ENCODE measurements around the gene NUDT21. TPM values are rescaled to one million over a fixed set of nuclear protein-coding genes. Genes with fewer than 3 reads are reported as not detected.

The NUDT21 gene
- total RNA-seq, 1 experiment from 2014 or later: 305 TPM

GRCh38 chr16:56388209-56388608 lies 62.9 kb downstream of the NUDT21 start:
- Mint-ChIP-seq H3K27me3 (ENCODE audit: insufficient read depth, unreplicated experiment) (no peaks in the 10 kb centered on the region), H3K4me3 (ENCODE audit: unreplicated experiment) (no peak overlapping the region), H3K9me3 (ENCODE audit: unreplicated experiment) (peaks cover 9% of the 10 kb centered on the region), H3K4me1 (ENCODE audit: low read depth, unreplicated experiment) (no peaks in the 10 kb centered on the region), H3K27ac (ENCODE audit: unreplicated experiment) (no peak overlapping the region), H3K36me3 (ENCODE audit: insufficient read depth, unreplicated experiment) (peaks cover 58% of the 10 kb centered on the region)
- no peak for TF ChIP-seq CTCF (IDR thresholded peaks at IDR 0.05; ENCODE audit: insufficient read depth in 1 of 2, low read depth in 1 of 2, low read length in 1 of 2, severe bottlenecking in 1 of 2, unreplicated experiment in 1 of 2)
- DNase-seq: no peak
- no peaks in the 10 kb centered on the region for H3K9me3 ChIP-seq
- H3K4me3 ChIP-seq (ENCODE audit: low read depth, low read length): no peak overlapping the region
- BruUV-seq (replicated peaks): no TSS peak
- H3K27me3 ChIP-seq (replicated peaks; ENCODE audit: control insufficient read depth, insufficient read depth, low read length): no peaks in the 10 kb centered on the region
- POLR2A ChIA-PET: no interaction called here
- intact Hi-C loops (cut with micrococcal nuclease; ENCODE audit: unreplicated experiment): no loop called here
- H3K4me1 ChIP-seq: no peaks in the 10 kb centered on the region
- CTCF ChIA-PET: no interaction called here
- peaks cover 3% of the 10 kb centered on the region for H3K36me3 ChIP-seq (ENCODE audit: control insufficient read depth, insufficient read depth, low read length)

- intact Hi-C loops (cut with micrococcal nuclease; ENCODE audit: unreplicated experiment): no loop called here
- H3K4me1 ChIP-seq: no peaks in the 10 kb centered on the region
- ChIA-PET CTCF (no interaction called here), POLR2A (no interaction called here)
- H3K4me3 ChIP-seq (ENCODE audit: low read depth, low read length): no peak overlapping the region
- Mint-ChIP-seq H3K9me3 (ENCODE audit: unreplicated experiment) (peaks cover 10% of the 10 kb centered on the region), H3K27me3 (ENCODE audit: insufficient read depth, unreplicated experiment) (no peaks in the 10 kb centered on the region), H3K27ac (ENCODE audit: unreplicated experiment) (no peak overlapping the region), H3K36me3 (ENCODE audit: insufficient read depth, unreplicated experiment) (peaks cover 60% of the 10 kb centered on the region), H3K4me1 (ENCODE audit: low read depth, unreplicated experiment) (no peaks in the 10 kb centered on the region), H3K4me3 (ENCODE audit: unreplicated experiment) (no peak overlapping the region)
- no peak for TF ChIP-seq CTCF (IDR thresholded peaks at IDR 0.05; ENCODE audit: insufficient read depth in 1 of 2, low read depth in 1 of 2, low read length in 1 of 2, severe bottlenecking in 1 of 2, unreplicated experiment in 1 of 2)
- H3K27me3 ChIP-seq (replicated peaks; ENCODE audit: control insufficient read depth, insufficient read depth, low read length): no peaks in the 10 kb centered on the region
- no TSS peak for BruUV-seq (replicated peaks)
- DNase-seq: no peak
- peaks cover 3% of the 10 kb centered on the region for H3K36me3 ChIP-seq (ENCODE audit: control insufficient read depth, insufficient read depth, low read length)
- no peaks in the 10 kb centered on the region for H3K9me3 ChIP-seq
Measured at GRCh38 chr16:56387396-56387795, 63.7 kb downstream of the NUDT21 start.

- ChIA-PET POLR2A (no interaction called here), CTCF (no interaction called here)
- intact Hi-C loops (cut with micrococcal nuclease; ENCODE audit: unreplicated experiment): no loop called here
- H3K27ac Mint-ChIP-seq (ENCODE audit: unreplicated experiment): no peak overlapping the region
- BruUV-seq (replicated peaks): no TSS peak
- H3K27me3 ChIP-seq (replicated peaks; ENCODE audit: control insufficient read depth, insufficient read depth, low read length): no peaks in the 10 kb centered on the region
- no peak for TF ChIP-seq CTCF (IDR thresholded peaks at IDR 0.05; ENCODE audit: insufficient read depth in 1 of 2, low read depth in 1 of 2, low read length in 1 of 2, severe bottlenecking in 1 of 2, unreplicated experiment in 1 of 2)
- no peaks in the 10 kb centered on the region for H3K4me1 ChIP-seq
- H3K36me3 Mint-ChIP-seq (ENCODE audit: insufficient read depth, unreplicated experiment): peaks cover 63% of the 10 kb centered on the region
- peaks cover 4% of the 10 kb centered on the region for H3K36me3 ChIP-seq (ENCODE audit: control insufficient read depth, insufficient read depth, low read length)
- no peaks in the 10 kb centered on the region for H3K27me3 Mint-ChIP-seq (ENCODE audit: insufficient read depth, unreplicated experiment)
- no peak for DNase-seq
- H3K4me3 ChIP-seq (ENCODE audit: low read depth, low read length): no peak overlapping the region
- H3K4me3 Mint-ChIP-seq (ENCODE audit: unreplicated experiment): no peak overlapping the region
- no peaks in the 10 kb centered on the region for H3K4me1 Mint-ChIP-seq (ENCODE audit: low read depth, unreplicated experiment)
- H3K9me3 Mint-ChIP-seq (ENCODE audit: unreplicated experiment): peaks cover 28% of the 10 kb centered on the region
- H3K9me3 ChIP-seq: peaks cover 22% of the 10 kb centered on the region
Measured at GRCh38 chr16:56384074-56384721, 66.9 kb downstream of the NUDT21 start.
